ENCODE data around the gene TNFRSF4. TPM values are rescaled to one million over a fixed set of nuclear protein-coding genes. Genes with fewer than 3 reads are reported as not detected.
A peak's percentile ranks its signal among the peaks of the same experiment; 100 is the strongest.

The TNFRSF4 gene
- total RNA-seq, 1 donor from 2014 or later = 0.19 TPM

GRCh38 chr1:1220197-1220596 is 6.2 kb upstream of the TNFRSF4 start:
- H3K4me3 Mint-ChIP-seq = no peak overlapping the region
- no peak for DNase-seq (ENCODE audit: low read depth, low spot score)
- H3K36me3 Mint-ChIP-seq (ENCODE audit: low read depth) = peaks cover 9% of the 10 kb centered on the region
- H3K4me1 Mint-ChIP-seq = no peaks in the 10 kb centered on the region
- TF ChIP-seq, protein P1, sequence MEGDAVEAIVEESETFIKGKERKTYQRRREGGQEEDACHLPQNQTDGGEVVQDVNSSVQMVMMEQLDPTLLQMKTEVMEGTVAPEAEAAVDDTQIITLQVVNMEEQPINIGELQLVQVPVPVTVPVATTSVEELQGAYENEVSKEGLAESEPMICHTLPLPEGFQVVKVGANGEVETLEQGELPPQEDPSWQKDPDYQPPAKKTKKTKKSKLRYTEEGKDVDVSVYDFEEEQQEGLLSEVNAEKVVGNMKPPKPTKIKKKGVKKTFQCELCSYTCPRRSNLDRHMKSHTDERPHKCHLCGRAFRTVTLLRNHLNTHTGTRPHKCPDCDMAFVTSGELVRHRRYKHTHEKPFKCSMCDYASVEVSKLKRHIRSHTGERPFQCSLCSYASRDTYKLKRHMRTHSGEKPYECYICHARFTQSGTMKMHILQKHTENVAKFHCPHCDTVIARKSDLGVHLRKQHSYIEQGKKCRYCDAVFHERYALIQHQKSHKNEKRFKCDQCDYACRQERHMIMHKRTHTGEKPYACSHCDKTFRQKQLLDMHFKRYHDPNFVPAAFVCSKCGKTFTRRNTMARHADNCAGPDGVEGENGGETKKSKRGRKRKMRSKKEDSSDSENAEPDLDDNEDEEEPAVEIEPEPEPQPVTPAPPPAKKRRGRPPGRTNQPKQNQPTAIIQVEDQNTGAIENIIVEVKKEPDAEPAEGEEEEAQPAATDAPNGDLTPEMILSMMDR (conservative IDR thresholded peaks at IDR 0.05) = no peak
- H3K27ac Mint-ChIP-seq (ENCODE audit: unreplicated experiment) = no peak overlapping the region
- H3K27me3 Mint-ChIP-seq (ENCODE audit: low read depth) = no peaks in the 10 kb centered on the region
- no peaks in the 10 kb centered on the region for H3K9me3 Mint-ChIP-seq

- Mint-ChIP-seq H3K36me3 (ENCODE audit: low read depth) (peaks cover 9% of the 10 kb centered on the region), H3K9me3 (no peaks in the 10 kb centered on the region), H3K4me1 (no peaks in the 10 kb centered on the region), H3K27ac (ENCODE audit: unreplicated experiment) (no peak overlapping the region), H3K27me3 (ENCODE audit: low read depth) (no peaks in the 10 kb centered on the region), H3K4me3 (no peak overlapping the region)
- TF ChIP-seq, protein P1 (conservative IDR thresholded peaks at IDR 0.05) = no peak
- DNase-seq (ENCODE audit: low read depth, low spot score) = no peak
Observed at GRCh38 chr1:1219341-1219740, 5.4 kb upstream of the TNFRSF4 start.

GRCh38 chr1:1218524-1219200 is 4.7 kb upstream of the TNFRSF4 start:
- H3K36me3 Mint-ChIP-seq (ENCODE audit: low read depth) = peaks cover 9% of the 10 kb centered on the region
- no peaks in the 10 kb centered on the region for H3K4me1 Mint-ChIP-seq
- H3K27ac Mint-ChIP-seq (ENCODE audit: unreplicated experiment) = no peak overlapping the region
- no peaks in the 10 kb centered on the region for H3K9me3 Mint-ChIP-seq
- TF ChIP-seq, protein P1 (conservative IDR thresholded peaks at IDR 0.05) = no peak
- H3K4me3 Mint-ChIP-seq = no peak overlapping the region
- H3K27me3 Mint-ChIP-seq (ENCODE audit: low read depth) = no peaks in the 10 kb centered on the region
- DNase-seq (ENCODE audit: low read depth, low spot score) = no peak

DNA sequence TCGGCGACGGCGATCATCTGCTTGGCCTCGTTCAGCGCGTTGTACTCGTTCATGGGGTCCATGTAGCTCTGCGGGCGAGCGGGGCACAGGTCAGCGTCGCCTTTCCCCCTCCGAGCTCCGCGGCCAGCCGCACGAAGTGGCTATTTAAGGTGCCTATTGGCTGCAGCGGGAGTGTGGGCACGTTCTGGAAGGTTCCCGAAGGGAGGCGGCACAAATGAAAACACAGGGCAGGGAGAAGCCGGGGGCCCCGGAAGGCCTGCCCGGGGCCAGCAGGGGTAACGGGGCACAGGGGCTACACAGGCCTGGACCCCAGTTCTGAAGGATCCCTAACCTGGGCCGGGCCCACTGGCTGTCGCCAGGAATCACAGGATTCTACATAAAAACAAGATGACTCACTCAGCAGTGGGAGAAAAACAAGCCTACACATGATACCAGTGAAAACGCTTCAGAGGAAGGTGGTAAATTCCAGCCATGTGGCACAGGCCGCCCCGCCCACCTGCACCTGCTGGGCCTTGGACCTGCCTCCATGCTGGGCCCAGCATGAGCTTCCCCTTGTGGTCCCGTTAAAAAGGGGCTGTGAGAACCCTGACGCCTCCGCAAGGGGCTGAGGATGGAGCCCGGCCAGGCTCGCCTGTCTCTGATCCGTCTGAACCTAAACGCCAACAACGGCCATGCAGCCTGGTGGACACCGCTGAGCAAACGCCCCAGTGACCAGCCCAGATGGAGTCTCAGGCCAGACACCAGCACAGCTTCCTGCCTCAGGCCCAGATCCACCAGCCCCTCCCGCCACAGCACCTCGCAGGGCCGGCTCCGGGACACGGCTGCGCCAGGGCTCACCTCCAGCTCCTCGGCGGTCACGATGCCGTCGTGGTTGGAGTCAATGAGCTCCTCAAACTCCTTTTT is 3.9 kb upstream of the TNFRSF4 start:
- peaks cover 5% of the 10 kb centered on the region for H3K36me3 Mint-ChIP-seq (ENCODE audit: low read depth)
- no peaks in the 10 kb centered on the region for H3K4me1 Mint-ChIP-seq
- no peaks in the 10 kb centered on the region for H3K9me3 Mint-ChIP-seq
- DNase-seq (ENCODE audit: low read depth, low spot score) = no peak
- TF ChIP-seq, protein P1 (conservative IDR thresholded peaks at IDR 0.05) = no peak
- H3K27me3 Mint-ChIP-seq (ENCODE audit: low read depth) = no peaks in the 10 kb centered on the region
- no peak overlapping the region for H3K4me3 Mint-ChIP-seq
- no peak overlapping the region for H3K27ac Mint-ChIP-seq (ENCODE audit: unreplicated experiment)

DNA sequence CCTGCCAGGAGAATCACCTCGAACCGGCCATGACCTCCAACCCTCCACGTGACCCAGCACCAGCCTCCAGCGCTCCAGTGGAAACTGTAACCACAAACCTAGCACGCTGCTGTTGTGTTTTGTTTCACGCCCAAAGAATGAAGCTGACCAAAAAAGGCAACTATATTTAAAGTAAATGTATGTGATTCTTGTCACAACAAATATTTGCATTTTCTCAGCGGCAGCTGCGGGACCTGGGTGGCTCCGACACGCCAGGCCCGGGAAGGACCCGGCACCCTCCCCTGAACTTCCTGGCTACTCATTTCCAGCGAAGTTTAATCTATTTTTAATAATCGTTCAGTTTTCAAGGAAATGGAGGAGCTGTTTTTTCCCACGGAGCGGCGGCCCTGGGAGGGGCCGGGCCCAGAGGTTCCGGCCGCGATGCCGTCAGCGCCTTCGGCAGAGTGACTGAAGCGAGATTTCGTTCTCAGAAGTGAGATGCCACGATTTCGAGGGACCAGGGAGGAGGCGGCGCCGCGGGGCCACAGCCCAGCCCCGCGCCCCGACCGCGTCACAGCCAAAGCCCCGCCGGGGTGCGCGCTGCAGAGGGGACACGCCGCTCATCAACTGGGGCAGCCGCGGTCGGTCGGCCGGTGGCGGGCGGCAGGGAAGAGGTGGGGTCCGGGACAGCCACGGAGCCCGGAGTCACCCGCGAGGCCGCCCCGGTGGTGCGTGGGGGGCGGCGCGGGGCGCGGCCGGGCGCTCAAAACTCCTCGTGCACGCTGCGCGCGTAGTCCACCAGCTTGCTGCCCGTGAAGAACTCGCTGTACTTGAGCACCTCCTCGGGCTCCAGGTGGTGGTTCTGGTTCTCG is 3.0 kb upstream of the TNFRSF4 start:
- no peaks in the 10 kb centered on the region for H3K9me3 Mint-ChIP-seq
- H3K36me3 Mint-ChIP-seq (ENCODE audit: low read depth) = peaks cover 3% of the 10 kb centered on the region
- no peaks in the 10 kb centered on the region for H3K27me3 Mint-ChIP-seq (ENCODE audit: low read depth)
- H3K4me1 Mint-ChIP-seq = no peaks in the 10 kb centered on the region
- TF ChIP-seq, protein P1 (conservative IDR thresholded peaks at IDR 0.05) = no peak
- no peak for DNase-seq (ENCODE audit: low read depth, low spot score)
- H3K27ac Mint-ChIP-seq (ENCODE audit: unreplicated experiment) = no peak overlapping the region
- H3K4me3 Mint-ChIP-seq = peak overlapping the region; percentile 23
